MCF 10A (cell line): ENCODE results near the gene LPCAT3. TPM values are rescaled to one million over a fixed set of nuclear protein-coding genes. Genes with fewer than 3 reads are reported as not detected.

Source experiments
- BruUV-seq: library from RNA; stranded (reverse); fragments of 400-500 nt; replicated peaks from 2 replicates; lab custom pipeline; 2021; lab: Mats Ljungman, UMichigan
- CTCF ChIA-PET: fragments of 300-600 bp; sonication (Branson Sonifier 250); formaldehyde crosslinking; extraction: SDS; loops from one replicate; lab custom pipeline; 2021; ENCODE audit warnings: antibody characterized with exemption, inconsistent platforms; lab: Yijun Ruan, JAX
- POLR2A ChIA-PET: fragments of 300-600, 350-650 bp; sonication (Branson Sonifier 250); formaldehyde crosslinking; extraction: SDS; loops from one replicate; lab custom pipeline; 2020; ENCODE audit warnings: antibody characterized with exemption, inconsistent platforms; lab: Yijun Ruan, JAX
- DNase-seq: peaks from one replicate; pipeline ENCODE4 v3.0.0-alpha.2; 2018; ENCODE audit not compliant: unreplicated experiment
- H3K27ac Mint-ChIP-seq: one replicate; pipeline ENCODE4 v1.8.0; 2022; ENCODE audit warnings: mild to moderate bottlenecking, low read depth, mixed read lengths; ENCODE audit not compliant: unreplicated experiment
- H3K27me3 Mint-ChIP-seq: one replicate; pipeline ENCODE4 v1.8.0; 2022; ENCODE audit warnings: mixed read lengths; ENCODE audit not compliant: insufficient read depth, unreplicated experiment
- H3K36me3 Mint-ChIP-seq: one replicate; pipeline ENCODE4 v1.8.0; 2022; ENCODE audit warnings: mild to moderate bottlenecking, moderate library complexity, mixed read lengths; ENCODE audit not compliant: insufficient read depth, unreplicated experiment
- H3K4me1 Mint-ChIP-seq: one replicate; pipeline ENCODE4 v1.8.0; 2022; ENCODE audit warnings: mixed read lengths; ENCODE audit not compliant: insufficient read depth, unreplicated experiment
- H3K4me3 Mint-ChIP-seq: one replicate; pipeline ENCODE4 v1.8.0; 2022; ENCODE audit warnings: mild to moderate bottlenecking, moderate library complexity, mixed read lengths; ENCODE audit not compliant: unreplicated experiment
- H3K9me3 Mint-ChIP-seq: one replicate; pipeline ENCODE4 v1.8.0; 2022; ENCODE audit warnings: mixed read lengths; ENCODE audit not compliant: unreplicated experiment
- CTCF ChIP-seq: fragments of 200-600 bp; IDR thresholded peaks from one replicate; pipeline ENCODE4 v1.8.0; 2022; ENCODE audit warnings: antibody characterized with exemption, mild to moderate bottlenecking; ENCODE audit not compliant: unreplicated experiment
- intact Hi-C: fragments of 100-400 bp; cut with micrococcal nuclease; formaldehyde crosslinking; loops from 2 replicates; pipeline ENCODE4 v1.14.1; 2022
- total RNA-seq: library from RNA; stranded (reverse); gene quantifications from 2 replicates; pipeline ENCODE4 v1.2.3, GENCODE V29; 2022

LPCAT3 gene
- total RNA-seq, 1 experiment from 2014 or later: 14.4 TPM

GRCh38 chr12:6957741-6958608, 60.3 kb downstream of the LPCAT3 start:
- no peaks in the 10 kb centered on the region for H3K27me3 Mint-ChIP-seq
- H3K4me3 Mint-ChIP-seq: no peak overlapping the region
- H3K9me3 Mint-ChIP-seq: no peaks in the 10 kb centered on the region
- BruUV-seq: no TSS peak
- intact Hi-C loops: no loop called here
- no peak for TF ChIP-seq CTCF
- ChIA-PET POLR2A (interaction anchor here (0.6 to 1.5 kb wide), 2 partner anchors 11 to 14 kb away, joined by 3 to 6 read pairs; partner anchors contain the start of genes C12orf57 and RNU7-1), CTCF (interaction anchor here (0.6 to 4.1 kb wide), 3 partner anchors 12 to 250 kb away, joined by 3 to 31 read pairs (median 3); no protein-coding TSS in a partner anchor)
- peaks cover 27% of the 10 kb centered on the region for H3K4me1 Mint-ChIP-seq
- H3K27ac Mint-ChIP-seq: no peak overlapping the region
- peaks cover 12% of the 10 kb centered on the region for H3K36me3 Mint-ChIP-seq
- DNase-seq: no peak

- intact Hi-C loops: no loop called here
- Mint-ChIP-seq H3K36me3 (peaks cover 6% of the 10 kb centered on the region), H3K4me3 (no peak overlapping the region), H3K27ac (no peak overlapping the region), H3K27me3 (no peaks in the 10 kb centered on the region), H3K4me1 (peaks cover 19% of the 10 kb centered on the region), H3K9me3 (no peaks in the 10 kb centered on the region)
- POLR2A ChIA-PET: interaction anchor here (0.6 to 1.5 kb wide), 2 partner anchors 13 to 57 kb away, joined by 3 to 6 read pairs; partner anchors contain the start of genes C12orf57 and RNU7-1
- no TSS peak for BruUV-seq
- DNase-seq: no peak
- CTCF ChIA-PET: interaction anchor here (0.6 to 4.1 kb wide), 3 partner anchors 11 to 249 kb away, joined by 3 to 31 read pairs (median 3); no protein-coding TSS in a partner anchor
- TF ChIP-seq CTCF: no peak
Measured at GRCh38 chr12:6957151-6957701, 61.0 kb downstream of the LPCAT3 start.

GRCh38 chr12:6956021-6956727, 62.1 kb downstream of the LPCAT3 start:
- peaks cover 8% of the 10 kb centered on the region for H3K4me1 Mint-ChIP-seq
- no peak for TF ChIP-seq CTCF
- no TSS peak for BruUV-seq
- POLR2A ChIA-PET: interaction anchor here (0.6 to 1.8 kb wide), 2 partner anchors 8 to 58 kb away, joined by 3 to 7 read pairs; no protein-coding TSS in a partner anchor
- intact Hi-C loops: no loop called here
- H3K27me3 Mint-ChIP-seq: no peaks in the 10 kb centered on the region
- H3K9me3 Mint-ChIP-seq: no peaks in the 10 kb centered on the region
- no peak overlapping the region for H3K4me3 Mint-ChIP-seq
- H3K36me3 Mint-ChIP-seq: peaks cover 6% of the 10 kb centered on the region
- DNase-seq: no peak
- CTCF ChIA-PET: interaction anchor here (0.7 to 4.1 kb wide), 4 partner anchors 10 to 133 kb away, joined by 3 to 31 read pairs (median 3); no protein-coding TSS in a partner anchor
- H3K27ac Mint-ChIP-seq: no peak overlapping the region
